ENCODE results near the gene CHMP4A. TPM values are rescaled to one million over a fixed set of nuclear protein-coding genes. Genes with fewer than 3 reads are reported as not detected.

CHMP4A gene
- total and polyA plus RNA-seq, 2 of the 13 experiments (the other 11 are each of a cell fraction or from before 2014, with no cell fraction given), result 83.6 to 113 TPM

GRCh38 chr14:24232121-24232644 is 18.9 kb upstream of the CHMP4A start, which contains the start of gene NEDD8 (continued):
- TF ChIP-seq ZNF138 (CRISPR knock-in tag; IDR thresholded peaks at IDR 0.05; ENCODE audit: low read depth) (peak; percentile 99), NFE2L2 (IDR thresholded peaks at IDR 0.05; ENCODE audit: low read length) (no peak), ASH2L (IDR thresholded peaks at IDR 0.05; ENCODE audit: insufficient read length, low read depth, low read length) (no peak), TCF12 (IDR thresholded peaks at IDR 0.05) (no peak), TCF12 (CRISPR knock-in tag; IDR thresholded peaks at IDR 0.05) (peak; percentile 96; the same call in 1 of the 2 replicates), ZNF30 (CRISPR knock-in tag; IDR thresholded peaks at IDR 0.05) (no peak), TOPORS (CRISPR knock-in tag; IDR thresholded peaks at IDR 0.05) (no peak; the same call in 1 of the 2 replicates), KDM5B (CRISPR knock-in tag; IDR thresholded peaks at IDR 0.05; ENCODE audit: borderline replicate concordance) (peak; percentile 92), ETV5 (CRISPR knock-in tag; IDR thresholded peaks at IDR 0.05; ENCODE audit: borderline replicate concordance) (peak; percentile 13), ZNF292 (CRISPR knock-in tag; IDR thresholded peaks at IDR 0.05; ENCODE audit: borderline replicate concordance, low read depth) (peak; percentile 63; the same call in 1 of the 2 replicates), DMTF1 (CRISPR knock-in tag; IDR thresholded peaks at IDR 0.05) (no peak), ZSCAN31 (CRISPR knock-in tag; IDR thresholded peaks at IDR 0.05; ENCODE audit: low read depth) (peak; percentile 100), ZFP91 (CRISPR knock-in tag; IDR thresholded peaks at IDR 0.05; ENCODE audit: borderline replicate concordance) (peak; percentile 95; the same call in 1 of the 2 replicates), PRMT3 (CRISPR knock-in tag; IDR thresholded peaks at IDR 0.05; ENCODE audit: borderline replicate concordance, low read depth) (no peak), ZKSCAN5 (CRISPR knock-in tag; IDR thresholded peaks at IDR 0.05) (peak; percentile 13; the same call in 1 of the 2 replicates), ZSCAN25 (CRISPR knock-in tag; IDR thresholded peaks at IDR 0.05) (peak; percentile 88), ESRRA (CRISPR knock-in tag; IDR thresholded peaks at IDR 0.05; ENCODE audit: low read depth) (no peak; the same call in 1 of the 2 replicates), SP140L (CRISPR knock-in tag; IDR thresholded peaks at IDR 0.05; ENCODE audit: borderline replicate concordance) (no peak), CEBPG (CRISPR knock-in tag; IDR thresholded peaks at IDR 0.05) (peak; percentile 2; the same call in 1 of the 2 replicates), PHF20 (CRISPR knock-in tag; IDR thresholded peaks at IDR 0.05) (peak; percentile 91), KDM5A (IDR thresholded peaks at IDR 0.05; ENCODE audit: borderline replicate concordance, low read length) (peak; percentile 92), KDM1A (CRISPR knock-in tag; IDR thresholded peaks at IDR 0.05) (no peak), LRRFIP1 (CRISPR knock-in tag; conservative IDR thresholded peaks at IDR 0.05) (no peak; the same call in none of the 2 replicates), ZNF337 (CRISPR knock-in tag; IDR thresholded peaks at IDR 0.05; ENCODE audit: borderline replicate concordance, low read depth) (peak; percentile 98; the same call in 1 of the 2 replicates), FOXK2 (IDR thresholded peaks at IDR 0.05) (no peak)

All from HepG2 (cell line).